ENCODE results near the gene NKX6-2.

Gene NKX6-2

GRCh38 chr10:132805599-132805998 lies 19.7 kb upstream of the NKX6-2 start:
- Histone ChIP-seq H3K9me3 (ENCODE audit: insufficient read depth, low read length) (no peaks in the 10 kb centered on the region), H3K36me3 (replicated peaks; ENCODE audit: low read depth, low read length) (no peaks in the 10 kb centered on the region), H3K79me2 (ENCODE audit: low read length) (no peaks in the 10 kb centered on the region), H3K27ac (ENCODE audit: low read length) (no peak overlapping the region), H3K4me3 (ENCODE audit: low read length) (no peak overlapping the region), H4K20me1 (ENCODE audit: insufficient read depth, low read length) (no peaks in the 10 kb centered on the region), H2AFZ (ENCODE audit: low read depth, low read length) (no peak overlapping the region), H3K4me2 (ENCODE audit: low read length) (no peak overlapping the region), H3K27me3 (ENCODE audit: low read depth, low read length) (no peaks in the 10 kb centered on the region), H3K9ac (ENCODE audit: low read length) (no peak overlapping the region), H3K4me1 (ENCODE audit: low read length) (no peaks in the 10 kb centered on the region)
- TF ChIP-seq EZH2phosphoT487 (IDR thresholded peaks at IDR 0.05; ENCODE audit: low read depth): no peak
- TF ChIP-seq CTCF (IDR thresholded peaks at IDR 0.05; ENCODE audit: low read depth, low read length): no peak

- Histone ChIP-seq H3K79me2 (ENCODE audit: low read length) (no peaks in the 10 kb centered on the region), H4K20me1 (ENCODE audit: insufficient read depth, low read length) (no peaks in the 10 kb centered on the region), H3K36me3 (replicated peaks; ENCODE audit: low read depth, low read length) (no peaks in the 10 kb centered on the region), H3K27me3 (ENCODE audit: low read depth, low read length) (no peaks in the 10 kb centered on the region), H3K4me3 (ENCODE audit: low read length) (no peak overlapping the region), H3K4me2 (ENCODE audit: low read length) (no peak overlapping the region), H3K27ac (ENCODE audit: low read length) (no peak overlapping the region), H3K9me3 (ENCODE audit: insufficient read depth, low read length) (no peaks in the 10 kb centered on the region), H2AFZ (ENCODE audit: low read depth, low read length) (no peak overlapping the region), H3K9ac (ENCODE audit: low read length) (no peak overlapping the region), H3K4me1 (ENCODE audit: low read length) (no peaks in the 10 kb centered on the region)
- no peak for TF ChIP-seq EZH2phosphoT487 (IDR thresholded peaks at IDR 0.05; ENCODE audit: low read depth)
These were observed 19.0 kb upstream of the NKX6-2 start for GRCh38 chr10:132804785-132805426.

GRCh38 chr10:132804287-132804686 lies 18.3 kb upstream of the NKX6-2 start:
- Histone ChIP-seq H3K36me3 (replicated peaks; ENCODE audit: low read depth, low read length) (no peaks in the 10 kb centered on the region), H3K79me2 (ENCODE audit: low read length) (no peaks in the 10 kb centered on the region), H4K20me1 (ENCODE audit: insufficient read depth, low read length) (no peaks in the 10 kb centered on the region), H3K9ac (ENCODE audit: low read length) (no peak overlapping the region), H3K27me3 (ENCODE audit: low read depth, low read length) (no peaks in the 10 kb centered on the region), H3K27ac (ENCODE audit: low read length) (no peak overlapping the region), H2AFZ (ENCODE audit: low read depth, low read length) (no peak overlapping the region), H3K4me1 (ENCODE audit: low read length) (no peaks in the 10 kb centered on the region), H3K4me2 (ENCODE audit: low read length) (no peak overlapping the region), H3K4me3 (ENCODE audit: low read length) (no peak overlapping the region), H3K9me3 (ENCODE audit: insufficient read depth, low read length) (no peaks in the 10 kb centered on the region)
- TF ChIP-seq CTCF (IDR thresholded peaks at IDR 0.05; ENCODE audit: low read depth, low read length) (no peak), EZH2phosphoT487 (IDR thresholded peaks at IDR 0.05; ENCODE audit: low read depth) (no peak)

DNA sequence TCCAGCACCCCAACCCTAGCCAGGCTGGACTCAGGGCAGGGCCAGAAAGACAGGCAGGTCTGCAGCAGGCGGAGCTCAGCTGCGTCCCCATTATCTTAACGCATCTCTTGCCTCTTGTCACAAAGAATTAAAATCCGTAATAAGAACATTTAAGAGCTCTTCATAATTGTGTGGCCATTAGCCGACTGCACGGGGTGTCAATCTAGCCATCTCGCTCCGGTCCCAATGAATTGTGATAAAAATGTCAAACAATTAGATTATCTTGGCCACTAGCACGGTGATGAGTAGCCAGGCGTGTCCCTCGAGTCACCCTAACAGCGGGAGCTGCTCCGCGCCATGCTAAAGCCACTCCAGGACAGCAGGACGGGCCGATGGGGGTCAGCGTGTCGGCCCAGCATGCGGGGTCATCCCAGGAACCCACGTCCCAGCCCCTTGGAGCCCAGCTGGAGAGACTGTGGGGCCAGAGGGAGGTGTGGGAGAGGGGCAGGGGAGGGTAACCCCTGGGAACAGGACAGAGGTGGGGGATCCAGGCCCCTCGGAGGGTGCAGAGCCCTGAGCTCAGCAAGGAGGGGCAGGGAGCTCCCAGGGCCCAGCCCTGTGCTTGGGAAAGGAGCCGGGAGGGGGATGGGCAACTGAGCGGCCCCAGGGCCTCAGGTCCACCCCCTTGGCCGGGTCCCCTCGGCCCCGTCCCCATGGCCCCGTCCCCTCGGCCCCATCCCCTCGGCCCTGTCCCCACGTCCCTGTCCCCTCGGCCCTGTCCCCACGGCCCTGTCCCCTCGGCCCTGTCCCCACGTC lies 17.7 kb upstream of the NKX6-2 start:
- H3K9me3 ChIP-seq (ENCODE audit: insufficient read depth, low read length): no peaks in the 10 kb centered on the region
- no peak overlapping the region for H3K4me2 ChIP-seq (ENCODE audit: low read length)
- H3K4me3 ChIP-seq (ENCODE audit: low read length): no peak overlapping the region
- H3K4me1 ChIP-seq (ENCODE audit: low read length): no peaks in the 10 kb centered on the region
- no peaks in the 10 kb centered on the region for H3K27me3 ChIP-seq (ENCODE audit: low read depth, low read length)
- no peak overlapping the region for H3K9ac ChIP-seq (ENCODE audit: low read length)
- H4K20me1 ChIP-seq (ENCODE audit: insufficient read depth, low read length): no peaks in the 10 kb centered on the region
- no peaks in the 10 kb centered on the region for H3K36me3 ChIP-seq (replicated peaks; ENCODE audit: low read depth, low read length)
- TF ChIP-seq EZH2phosphoT487 (IDR thresholded peaks at IDR 0.05; ENCODE audit: low read depth) (no peak), CTCF (IDR thresholded peaks at IDR 0.05; ENCODE audit: low read depth, low read length) (no peak)
- no peaks in the 10 kb centered on the region for H3K79me2 ChIP-seq (ENCODE audit: low read length)
- no peak overlapping the region for H3K27ac ChIP-seq (ENCODE audit: low read length)
- H2AFZ ChIP-seq (ENCODE audit: low read depth, low read length): no peak overlapping the region

Measured in OCI-LY3 (cell line).